ENCODE results near the gene RNPEPL1.
"Not testable (repeated sequence)": the region's sequence is repeated elsewhere in the genome, so short reads cannot be mapped to it uniquely, and the experiment has no call there.

The RNPEPL1 gene

DNA sequence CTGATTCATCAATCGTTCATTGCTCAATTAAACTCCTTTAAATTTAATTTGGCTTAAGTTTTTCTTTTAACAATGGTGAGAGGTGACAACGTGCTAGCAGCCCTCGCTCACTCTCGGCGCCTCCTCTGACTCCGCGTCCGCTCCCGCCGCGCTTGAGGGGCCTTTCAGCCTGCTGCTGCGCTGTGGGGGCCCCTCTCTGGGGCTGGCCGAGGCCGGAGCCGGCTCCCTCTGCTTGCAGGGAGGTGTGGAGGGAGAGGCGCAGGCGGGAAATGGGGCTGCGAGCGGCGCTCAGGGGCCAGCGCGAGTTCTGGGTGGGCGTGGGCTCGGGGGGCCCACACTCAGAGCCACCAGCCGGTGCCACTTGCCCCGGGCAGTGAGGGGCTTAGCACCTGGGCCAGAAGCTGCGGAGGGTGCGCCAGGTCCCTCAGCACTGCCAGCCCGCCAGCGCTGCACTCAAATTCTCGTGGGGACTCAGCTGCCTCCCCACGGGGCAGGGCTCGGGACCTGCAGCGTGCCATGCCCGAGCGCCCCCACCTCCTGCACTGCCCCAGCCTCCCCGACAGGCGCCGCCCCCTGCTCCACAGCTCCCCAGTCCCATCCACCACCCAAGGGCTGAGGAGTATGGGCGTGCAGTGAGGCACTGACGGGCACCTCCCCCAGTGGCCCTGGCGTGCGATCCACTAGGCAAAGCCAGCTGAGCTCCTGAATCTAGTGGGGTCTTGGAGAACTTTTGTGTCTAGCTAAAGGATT is 30.1 kb upstream of the RNPEPL1 start:
- no peak for DNase-seq

DNA sequence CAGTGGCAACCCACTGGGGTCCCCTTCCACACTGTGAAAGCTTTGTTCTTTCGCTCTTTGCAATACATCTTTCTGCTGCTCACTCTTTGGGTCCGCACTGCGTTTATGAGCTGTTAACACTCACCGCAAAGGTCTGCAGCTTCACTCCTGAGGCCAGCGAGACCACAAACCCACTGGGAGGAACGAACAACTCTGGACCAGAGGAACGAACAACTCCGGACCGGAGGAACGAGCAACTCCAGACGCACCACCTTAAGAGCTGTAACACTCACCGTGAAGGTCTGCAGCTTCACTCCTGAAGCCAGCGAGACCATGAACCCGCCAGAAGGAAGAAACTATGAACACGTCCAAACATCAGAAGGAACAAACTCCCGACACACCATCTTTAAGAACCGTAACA is 29.2 kb upstream of the RNPEPL1 start:
- DNase-seq, result not testable (repeated sequence)

DNA sequence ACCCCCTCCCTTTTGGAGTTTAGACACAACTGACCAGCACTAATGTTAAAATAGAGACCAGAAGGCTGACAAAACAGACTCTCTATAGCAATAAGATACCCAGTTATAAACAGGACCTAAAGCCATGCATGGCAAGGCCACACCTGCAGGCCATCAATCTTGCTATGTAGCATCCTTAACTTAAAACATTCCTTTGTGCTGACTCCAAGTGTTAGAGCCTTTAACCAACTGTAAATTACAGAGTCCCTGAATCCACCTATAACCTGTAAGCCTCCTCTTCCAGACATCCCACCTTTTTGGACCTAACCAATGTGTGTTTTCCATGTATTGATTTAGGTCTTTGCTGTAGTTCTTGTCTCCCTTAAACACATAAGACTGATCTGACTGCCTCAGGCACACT is 28.4 kb upstream of the RNPEPL1 start:
- DNase-seq, result no peak

DNA sequence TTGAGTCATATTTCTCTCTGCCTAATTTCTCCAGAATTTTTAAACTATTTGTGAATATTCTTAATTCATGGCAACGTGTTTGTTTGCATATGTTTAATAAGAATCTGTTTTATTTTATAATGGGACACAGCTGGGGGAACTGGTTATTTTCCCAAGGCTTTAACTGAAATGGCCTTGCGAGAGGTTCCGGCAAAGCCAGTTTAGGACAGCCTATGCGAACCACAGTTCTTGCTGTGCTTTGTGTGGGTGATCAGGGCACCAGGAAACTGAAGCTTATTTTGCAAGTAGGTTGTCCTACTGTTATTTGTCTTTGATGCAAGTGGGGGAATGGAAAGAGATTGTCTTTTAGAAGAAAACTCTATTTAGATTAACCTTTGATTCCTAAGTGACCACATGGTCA is 17.0 kb upstream of the RNPEPL1 start:
- DNase-seq, result no peak

DNA sequence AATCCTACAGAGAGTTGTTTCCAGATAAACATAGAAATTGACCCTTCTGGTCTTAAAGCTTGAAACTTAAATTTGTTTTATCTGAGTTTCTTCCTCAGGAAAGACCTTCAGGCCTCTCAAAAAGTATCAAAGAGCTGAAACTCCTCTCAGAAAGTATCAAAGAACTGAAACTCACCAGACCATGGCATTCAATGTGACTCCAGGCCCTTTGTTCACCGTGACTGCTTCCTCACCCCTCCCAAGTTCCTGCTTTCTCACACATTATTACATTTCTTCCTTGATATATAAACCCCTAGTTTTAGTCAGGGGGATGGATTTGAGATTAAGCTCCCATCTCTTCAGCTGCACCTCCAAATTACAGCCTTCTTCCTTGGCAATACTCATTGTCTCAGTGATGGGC is 16.5 kb upstream of the RNPEPL1 start:
- DNase-seq, result no peak

DNA sequence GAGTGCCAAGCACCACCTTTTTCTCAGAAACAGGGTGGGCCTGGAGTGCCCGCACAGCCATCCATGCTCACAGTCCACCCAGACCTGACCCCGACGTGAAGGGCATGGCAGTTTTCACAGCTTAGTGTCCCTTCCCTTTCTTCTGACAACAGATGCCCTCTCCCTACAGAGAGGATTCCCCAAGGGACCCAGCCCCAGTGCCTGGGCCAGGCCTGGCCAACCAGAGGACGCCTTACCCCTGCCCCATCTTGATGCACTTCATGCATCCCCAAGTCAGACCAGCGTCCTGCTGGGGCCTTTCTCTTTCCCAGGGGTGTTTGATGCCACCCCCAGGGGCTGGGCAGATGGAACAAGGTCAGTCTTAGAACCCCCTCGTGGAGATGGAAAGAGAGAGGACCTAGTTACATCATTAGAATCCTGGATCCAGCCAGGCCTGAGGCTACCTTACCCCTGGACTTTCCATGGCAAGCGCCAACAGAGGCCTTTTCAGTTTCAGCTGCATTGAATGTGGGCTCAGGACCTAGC is 14.3 kb upstream of the RNPEPL1 start:
- DNase-seq, result no peak

DNA sequence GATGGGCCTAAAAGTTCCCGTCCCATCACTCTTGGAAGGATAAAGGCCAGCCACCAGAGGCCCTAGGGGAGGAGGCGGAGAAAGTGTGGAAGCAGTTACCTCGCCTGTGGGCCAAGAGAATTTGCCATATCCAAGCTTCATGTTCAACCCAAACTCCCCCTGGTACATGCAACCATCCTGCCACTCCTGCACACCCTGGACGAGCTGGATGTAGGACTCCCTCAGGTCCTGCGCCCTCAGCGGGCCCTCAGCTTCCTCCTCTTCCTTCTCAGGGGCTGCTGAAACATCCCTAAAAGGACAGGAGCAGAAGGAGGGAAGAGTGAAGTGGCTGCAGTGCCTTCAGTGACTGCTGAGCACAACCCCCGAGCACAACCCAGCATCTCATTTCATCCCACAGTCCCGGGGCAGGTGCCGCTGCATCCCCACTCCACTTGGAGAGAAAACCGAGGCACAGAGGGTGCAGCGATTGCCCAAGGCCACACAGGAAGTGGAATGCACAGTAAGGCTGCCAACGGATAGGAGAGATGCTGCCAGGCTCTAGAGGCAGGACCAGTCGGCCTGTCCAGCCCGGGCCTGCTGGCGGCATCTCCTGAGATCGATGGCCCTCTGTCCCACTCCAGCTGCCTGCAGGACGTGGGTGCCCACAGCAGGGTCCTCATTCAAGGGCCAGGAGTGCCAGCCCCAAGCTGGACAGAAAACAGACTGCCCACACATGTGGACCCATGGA is 13.4 kb upstream of the RNPEPL1 start:
- DNase-seq, result no peak

DNA sequence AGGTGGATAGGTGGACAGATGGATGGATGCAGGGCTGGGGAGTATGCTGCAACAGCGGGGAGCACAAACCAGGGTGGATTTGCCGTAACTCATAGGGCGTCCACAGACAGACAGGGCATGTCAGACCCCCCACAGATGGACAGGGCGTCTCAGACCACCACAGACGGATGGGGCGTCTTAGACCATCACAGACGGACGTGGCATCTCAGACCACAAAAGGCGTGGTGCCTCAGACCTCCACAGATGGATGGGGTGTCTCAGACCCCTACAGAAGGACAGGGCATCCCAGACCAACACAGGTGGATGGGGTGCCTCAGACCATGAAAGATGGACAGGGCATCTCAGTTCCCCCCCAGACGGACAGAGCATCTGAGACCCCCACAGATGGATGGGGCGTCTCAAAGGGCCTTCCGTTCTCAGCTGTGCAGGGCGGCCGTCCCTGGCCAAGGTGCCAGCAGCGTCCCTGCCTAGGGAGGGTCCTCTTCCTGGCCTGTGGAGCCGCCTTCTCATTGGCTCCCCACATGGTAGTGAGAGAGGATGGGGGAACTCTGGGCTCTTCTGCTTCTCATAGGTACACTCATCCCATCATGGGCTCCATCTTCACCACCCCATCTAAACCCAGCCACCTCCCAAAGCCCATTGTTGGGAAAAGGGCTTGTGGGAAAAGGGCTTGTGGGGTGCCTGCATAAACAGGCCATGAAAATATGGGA is 12.6 kb upstream of the RNPEPL1 start:
- DNase-seq, result no peak

DNA sequence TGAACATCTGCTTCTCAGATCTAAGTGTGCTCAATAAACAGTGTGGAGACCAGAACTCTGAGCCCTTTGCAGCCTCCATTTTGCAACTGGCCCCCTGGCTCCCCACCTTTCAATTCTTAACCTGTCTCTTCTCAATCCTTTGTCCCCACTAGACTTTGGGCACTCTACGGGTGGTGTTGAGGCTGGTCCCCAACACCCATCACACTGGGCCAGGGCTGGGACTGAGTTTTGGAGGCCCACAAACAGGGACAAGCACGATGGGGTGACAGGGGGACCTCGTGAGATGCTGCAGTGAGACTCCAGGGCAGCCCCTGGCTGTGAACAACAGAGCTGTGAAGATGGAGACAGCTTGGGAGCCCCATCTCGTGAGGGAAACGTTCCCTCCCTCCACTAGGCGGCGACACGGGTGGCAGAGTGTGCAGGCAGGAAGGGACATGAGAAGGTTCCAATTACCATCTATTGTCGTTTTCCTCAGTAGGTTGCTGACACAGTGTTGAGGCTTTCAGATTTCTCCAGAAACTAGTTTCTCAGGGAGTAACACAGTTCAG is 11.7 kb upstream of the RNPEPL1 start:
- DNase-seq, result peak; percentile 72 to 74

DNA sequence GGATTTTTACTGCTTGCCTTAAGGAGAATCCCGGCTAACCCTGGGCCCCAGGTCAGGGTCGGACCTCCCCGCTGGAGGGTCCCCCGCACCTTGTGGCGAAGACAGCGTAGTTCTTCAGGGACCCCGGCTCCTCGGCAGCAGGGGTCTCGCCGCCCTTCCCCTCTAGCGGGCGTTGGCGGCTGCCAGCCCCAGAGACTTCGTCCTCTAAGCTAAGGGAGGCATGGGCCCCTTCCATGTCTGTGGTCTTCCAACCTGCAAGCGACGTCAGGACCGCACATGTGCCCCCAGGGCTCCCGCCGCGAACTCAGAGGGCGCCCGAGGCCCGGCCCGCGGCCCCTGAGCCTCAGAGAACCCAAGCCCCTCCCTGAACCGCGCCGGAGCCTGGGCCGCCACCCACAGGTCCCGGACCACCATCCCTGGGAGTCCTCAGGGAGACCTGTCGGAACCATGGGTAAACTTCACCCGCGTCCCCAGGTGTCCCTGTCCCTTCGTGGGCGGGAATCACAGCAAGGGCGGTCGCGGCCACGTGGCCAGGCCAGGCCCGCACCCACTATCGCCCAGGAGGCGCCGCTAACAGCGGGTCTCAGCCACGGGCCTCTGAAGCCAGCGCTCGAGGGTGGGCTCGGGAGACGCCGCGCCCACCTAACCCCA is 11.1 kb upstream of the RNPEPL1 start:
- no peak for DNase-seq

DNA sequence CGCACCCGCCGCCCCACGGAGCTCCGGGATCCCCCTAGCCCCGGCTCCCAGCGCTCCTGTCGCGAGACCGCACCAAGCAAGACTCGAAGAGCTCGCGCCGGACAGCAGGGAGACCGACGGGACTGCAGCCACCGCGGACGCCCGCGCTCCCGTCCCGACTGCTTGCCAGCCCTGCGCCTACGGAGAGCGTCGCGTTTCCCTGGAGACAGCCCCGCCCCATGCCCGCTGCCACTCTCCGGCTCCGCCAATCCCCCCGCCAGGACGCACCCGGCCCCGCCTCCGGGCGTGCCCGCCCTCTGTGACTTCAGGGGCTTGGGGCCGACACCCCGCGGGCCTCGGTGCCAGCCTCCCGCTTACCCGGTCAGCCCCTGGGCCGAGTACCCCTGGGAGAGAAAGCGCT is 10.5 kb upstream of the RNPEPL1 start, which contains the start of gene ANKMY1:
ANKMY1 (minus strand) TSS at position 181 of the 400 bp plus-strand sequence. CDS start 653 bp downstream, outside the sequence.
- peak; percentile 70 to 82 for DNase-seq

DNA sequence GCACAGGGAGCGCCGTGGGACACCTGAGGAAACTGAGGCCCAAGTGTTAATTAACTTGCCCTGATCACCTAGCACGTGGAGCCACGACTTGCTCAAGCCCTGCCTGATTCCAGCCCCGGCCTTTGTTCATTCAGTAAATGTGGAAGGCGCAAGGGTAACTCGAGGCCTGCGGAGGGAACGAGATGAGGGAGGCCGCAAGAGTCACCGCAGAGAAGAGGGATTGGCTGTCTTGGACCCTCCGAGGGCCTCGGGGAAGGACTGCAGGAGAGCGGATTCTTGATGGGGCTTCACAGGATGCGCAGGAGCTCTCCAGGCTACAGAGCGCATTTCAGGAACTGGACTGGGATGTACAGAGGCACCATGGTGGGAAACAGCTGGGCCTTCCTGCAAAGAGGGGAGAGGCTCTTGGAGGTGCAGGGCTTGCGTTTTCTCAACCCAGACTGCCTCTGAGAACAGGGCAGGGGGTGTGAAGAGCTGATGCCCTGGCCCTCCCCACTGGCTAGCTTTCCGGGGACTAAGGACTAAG is 10.0 kb upstream of the RNPEPL1 start:
- DNase-seq, result no peak

DNA sequence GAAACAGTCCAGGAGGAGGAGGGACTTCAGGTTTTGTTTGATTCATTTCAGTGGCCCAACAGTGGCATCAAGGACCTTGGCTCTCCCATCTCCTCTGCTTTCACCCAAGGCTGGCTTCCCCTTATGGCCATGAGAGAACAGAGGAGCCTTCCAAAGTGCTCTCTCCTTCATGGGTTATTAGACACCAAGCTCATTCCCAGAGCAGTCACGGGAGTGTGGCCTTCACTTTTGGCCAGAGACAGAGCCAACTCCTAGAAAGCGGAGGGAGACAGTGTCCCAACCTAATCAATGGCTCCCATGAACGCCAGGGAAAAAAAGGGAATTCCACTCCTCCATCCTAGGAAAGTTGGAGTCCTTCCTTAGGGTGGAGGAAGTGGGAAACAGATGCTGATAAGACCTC is 9.0 kb upstream of the RNPEPL1 start:
- DNase-seq, result peak in 1 of 2 donors; percentile 17

DNA sequence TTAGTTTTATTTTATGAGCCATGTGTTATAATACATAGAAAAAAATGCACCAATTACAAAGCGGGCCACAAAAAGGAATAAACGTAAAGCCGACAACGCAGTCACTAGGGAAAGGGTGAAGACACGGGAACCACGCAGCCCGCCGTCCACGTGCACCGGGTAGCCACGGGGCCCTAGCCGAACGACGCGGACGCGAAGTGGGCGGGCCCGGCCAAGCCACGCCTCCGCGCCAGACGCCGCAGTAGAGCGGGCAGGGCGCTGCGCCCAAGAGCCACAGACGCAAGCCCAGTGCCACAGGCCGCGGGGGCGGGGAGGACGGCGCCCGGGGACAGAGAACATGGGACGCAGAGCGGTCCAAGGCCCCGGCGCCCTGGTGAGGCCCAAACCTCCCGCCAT is 8.2 kb upstream of the RNPEPL1 start, which contains the start of gene DUSP28:
DUSP28 (plus strand) TSS at position 274 of the 396 bp plus-strand sequence. CDS start 328 bp downstream, outside the sequence.
- DNase-seq, result peak; percentile 89 to 94

DNA sequence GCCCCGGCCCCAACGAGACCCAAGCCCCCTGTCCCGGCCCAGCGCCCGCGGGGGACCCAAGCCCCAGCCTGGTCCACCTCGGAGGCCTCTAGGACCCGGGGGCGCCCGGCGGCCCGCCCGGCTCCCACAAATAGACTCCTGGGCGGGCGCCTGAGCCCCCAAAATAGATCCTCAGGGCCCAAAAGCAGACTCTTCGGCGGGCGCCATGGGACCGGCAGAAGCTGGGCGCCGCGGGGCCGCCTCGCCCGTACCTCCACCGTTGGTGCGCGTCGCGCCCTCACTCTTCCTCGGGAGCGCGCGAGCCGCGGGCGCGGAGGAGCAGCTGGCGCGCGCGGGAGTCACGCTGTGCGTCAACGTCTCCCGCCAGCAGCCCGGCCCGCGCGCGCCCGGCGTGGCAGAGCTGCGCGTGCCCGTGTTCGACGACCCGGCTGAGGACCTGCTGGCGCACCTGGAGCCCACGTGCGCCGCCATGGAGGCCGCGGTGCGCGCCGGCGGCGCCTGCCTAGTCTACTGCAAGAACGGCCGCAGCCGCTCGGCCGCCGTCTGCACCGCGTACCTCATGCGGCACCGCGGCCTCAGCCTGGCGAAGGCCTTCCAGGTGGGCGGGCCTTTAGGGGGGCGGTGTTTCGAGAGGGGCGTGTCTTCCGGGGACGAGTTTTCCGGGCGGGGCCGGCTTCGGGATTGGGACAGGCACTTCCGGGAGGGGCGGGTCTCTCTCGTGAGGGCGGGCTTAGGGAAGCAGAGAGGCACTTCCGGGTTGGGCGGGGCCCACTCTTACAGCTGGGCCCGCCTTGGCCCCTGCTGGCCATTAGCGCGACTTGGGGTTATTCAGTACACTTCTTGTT is 7.6 kb upstream of the RNPEPL1 start:
- peak; percentile 100 for DNase-seq

DNA sequence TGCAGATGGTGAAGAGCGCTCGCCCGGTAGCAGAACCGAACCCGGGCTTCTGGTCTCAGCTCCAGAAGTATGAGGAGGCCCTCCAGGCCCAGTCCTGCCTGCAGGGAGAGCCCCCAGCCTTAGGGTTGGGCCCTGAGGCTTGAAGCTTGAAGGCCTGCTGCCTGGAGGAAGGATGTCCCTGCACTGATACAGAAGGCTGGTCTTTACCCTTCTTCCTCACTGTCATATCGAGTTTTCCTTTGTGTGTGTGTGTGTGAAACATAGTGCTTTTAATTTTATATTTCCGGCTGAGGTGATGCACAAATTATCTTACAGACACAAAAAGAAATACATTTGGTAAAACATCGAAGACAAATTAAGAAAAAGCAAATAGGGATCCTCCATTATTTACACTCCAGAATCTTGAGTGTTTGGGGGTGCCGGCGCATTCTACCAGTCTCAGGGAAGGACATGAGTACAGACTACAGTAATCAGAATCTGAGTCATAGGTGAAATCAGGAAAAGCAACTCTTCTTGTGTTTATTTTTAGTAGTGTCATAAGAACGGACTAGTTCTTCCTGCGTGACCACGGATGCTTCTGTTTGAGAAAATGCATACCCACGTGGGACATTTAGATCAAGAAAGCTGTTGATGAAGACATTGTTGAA is 6.8 kb upstream of the RNPEPL1 start:
- peak in 1 of 2 donors; percentile 34 for DNase-seq

DNA sequence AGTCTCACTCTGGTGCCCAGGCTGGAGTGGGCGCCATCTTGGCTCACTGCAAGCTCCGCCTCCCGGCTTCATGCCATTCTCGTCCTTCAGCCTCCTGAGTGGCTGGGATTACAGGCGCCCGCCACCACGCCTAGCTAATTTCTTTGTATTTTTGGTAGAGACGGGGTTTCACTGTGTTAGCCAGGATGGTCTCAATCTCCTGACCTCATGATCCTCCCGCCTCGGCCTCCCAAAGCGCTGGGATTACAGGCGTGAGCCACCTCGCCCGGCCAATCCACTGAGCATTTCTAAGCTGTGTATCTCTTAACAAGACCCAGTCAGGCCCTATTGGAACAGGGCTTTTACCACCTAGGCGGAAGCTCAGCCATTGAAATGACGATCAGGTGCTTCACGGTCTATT is 5.1 kb upstream of the RNPEPL1 start:
- DNase-seq, result peak in 1 of 2 donors; percentile 12

DNA sequence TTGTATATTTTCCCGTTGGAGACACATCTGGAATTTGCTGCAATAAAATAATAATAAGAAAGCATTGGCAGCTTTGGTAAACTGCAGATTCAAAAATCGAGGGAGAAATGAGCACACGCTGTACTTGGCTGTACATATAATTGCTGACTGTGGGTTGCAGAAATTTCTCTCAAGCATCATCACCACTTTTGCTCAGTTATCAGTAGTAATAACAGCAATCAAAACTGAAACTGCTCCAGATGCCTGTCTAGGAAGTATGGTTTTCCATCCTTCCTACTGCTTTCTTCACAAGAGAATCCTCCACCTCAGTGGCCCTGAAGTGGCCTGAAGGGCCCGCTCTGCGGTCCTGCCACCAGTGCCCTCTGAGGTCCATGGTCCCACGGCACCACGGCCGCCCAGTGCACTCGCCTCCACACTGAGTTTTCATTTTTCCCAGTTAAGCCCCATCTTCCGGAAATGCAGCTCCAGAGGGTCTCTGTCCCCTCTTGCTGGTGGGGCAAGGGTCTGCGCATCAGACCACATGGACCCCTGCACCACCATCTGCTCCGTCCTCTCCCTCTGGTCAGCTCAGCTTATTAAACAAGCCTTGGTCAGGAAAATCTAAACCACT is 4.2 kb upstream of the RNPEPL1 start:
- DNase-seq, result peak in 1 of 2 donors; percentile 18

DNA sequence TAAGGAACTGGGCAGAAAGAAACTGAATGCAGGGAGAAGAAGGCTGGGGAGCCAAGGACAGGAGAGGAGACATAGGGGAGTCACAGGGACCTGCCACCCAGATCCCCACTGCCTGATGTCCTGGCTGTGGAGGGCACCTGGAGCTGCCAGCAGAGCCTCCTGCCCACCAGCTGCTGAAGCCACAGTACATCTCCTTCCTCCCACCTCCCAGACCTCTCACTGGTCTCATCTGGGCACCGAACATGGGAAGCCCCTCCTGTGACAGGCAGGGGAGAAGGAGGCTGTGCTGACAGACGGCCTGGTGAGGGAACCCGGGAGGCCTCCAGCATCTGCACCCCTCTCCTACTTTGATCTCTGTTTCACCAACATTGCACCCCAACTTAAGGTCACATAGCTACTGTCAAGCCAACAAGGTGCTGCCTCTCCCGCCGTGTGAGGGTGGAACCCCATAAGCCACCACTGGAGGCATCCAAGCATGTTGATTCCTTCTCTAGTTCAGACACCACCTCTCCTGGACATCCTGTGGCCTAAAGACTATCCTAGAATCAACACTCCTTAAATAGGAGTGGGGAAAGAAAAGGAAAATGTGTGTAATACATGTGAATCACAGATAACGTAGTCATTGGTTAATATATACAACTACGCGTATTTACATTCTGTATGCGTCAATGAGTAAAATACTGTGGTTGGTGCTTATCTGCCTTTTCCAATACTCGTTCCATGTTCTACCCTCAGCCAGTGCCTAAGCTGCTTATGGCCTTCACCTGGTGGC is 3.5 kb upstream of the RNPEPL1 start:
- DNase-seq, result peak; percentile 42 to 44
